A549 (cell line): ENCODE measurements around the gene MB21D2. TPM values are rescaled to one million over a fixed set of nuclear protein-coding genes. Genes with fewer than 3 reads are reported as not detected.
A peak's percentile ranks its signal among the peaks of the same experiment; 100 is the strongest.

Experiments used
- ATAC-seq, 2 experiments: fragments of 200-7000 bp in 1 of 2; fragments of >200 bp in 1 of 2; cut with Nextera tagmentation in 1 of 2; cut with Tn5 transposase in 1 of 2; 3 replicates each; pipeline versions ENCODE4 v1.8.0 to v1.9.1; 2018 to 2020; ENCODE audit warnings: mild to moderate bottlenecking in 1 of 2, moderate library complexity in 1 of 2
- CTCF ChIA-PET: fragments of 300-600 bp; sonication (Branson Sonifier 250); formaldehyde crosslinking; extraction: SDS; loops from one replicate; lab custom pipeline; 2021; ENCODE audit warnings: antibody characterized with exemption, inconsistent platforms; lab: Yijun Ruan, JAX
- POLR2A ChIA-PET: fragments of 350-600 bp; formaldehyde crosslinking; extraction: SDS; loops from one replicate; lab custom pipeline; 2021; ENCODE audit warnings: antibody characterized with exemption, inconsistent platforms; lab: Yijun Ruan, JAX
- DNase-seq, 2 experiments: peaks; one replicate each; pipeline versions ENCODE4 v3.0.0 to v3.0.0-alpha.2; 2011 to 2016; ENCODE audit warnings: low read depth in 1 of 2, low spot score in 1 of 2
- FAIRE-seq: peaks from 2 replicates; lab custom pipeline; 2011; peaks lifted over from hg19 to GRCh38; lab: Jason Lieb, UNC
- H3K27ac ChIP-seq, 2 experiments: fragments of >200 bp; sonication (Bioruptor Twin); formaldehyde crosslinking; 3 replicates each; pipeline ENCODE4 v1.5.1; 2016 to 2017
- H3K4me1 ChIP-seq: fragments of >200 bp; sonication (Bioruptor Twin); formaldehyde crosslinking; 3 replicates; pipeline ENCODE4 v1.6.1; 2016
- H3K4me2 ChIP-seq: fragments of >200 bp; sonication (Bioruptor Twin); formaldehyde crosslinking; 3 replicates; pipeline ENCODE4 v1.6.1; 2016
- H3K4me3 ChIP-seq: fragments of >200 bp; sonication (Bioruptor Twin); formaldehyde crosslinking; 3 replicates; pipeline ENCODE4 v1.5.1; 2016
- H3K9me3 ChIP-seq: fragments of >200 bp; sonication (Bioruptor Twin); formaldehyde crosslinking; 3 replicates; pipeline ENCODE4 v1.6.1; 2016
- BHLHE40 ChIP-seq: IDR thresholded peaks from 2 replicates; pipeline ENCODE4 v1.6.1; 2012; ENCODE audit warnings: low read depth, low read length, inconsistent platforms
- CBX8 ChIP-seq: fragments of 200-600 bp; sonication (generic); IDR thresholded peaks from 2 replicates; pipeline ENCODE4 v1.6.1; 2016
- CHD4 ChIP-seq: fragments of 200-600 bp; sonication (generic); IDR thresholded peaks from 2 replicates; pipeline ENCODE4 v1.6.1; 2016; ENCODE audit warnings: antibody characterized with exemption, mild to moderate bottlenecking, borderline replicate concordance
- E2F6 ChIP-seq: IDR thresholded peaks from 2 replicates; pipeline ENCODE4 v1.6.1; 2012; ENCODE audit warnings: low read depth, borderline replicate concordance
- EHF ChIP-seq: fragments of 250-450 bp; sonication (Bioruptor Pico); IDR thresholded peaks from 2 replicates; pipeline ENCODE4 v1.5.0; 2020; ENCODE audit warnings: mild to moderate bottlenecking
- EHMT2 ChIP-seq: fragments of 200-600 bp; sonication (generic); IDR thresholded peaks from 2 replicates; pipeline ENCODE4 v1.6.1; 2016; ENCODE audit warnings: antibody characterized with exemption, low read depth, mild to moderate bottlenecking, moderate library complexity
- EP300 ChIP-seq, 2 experiments: fragments of >200 bp; sonication (Bioruptor Twin); formaldehyde crosslinking; IDR thresholded peaks; 2 replicates in 1 of 2; 3 replicates in 1 of 2; pipeline ENCODE4 v1.6.1; 2016 to 2017
- FOSL2 ChIP-seq, 2 experiments: fragments of 450-650 bp in 1 of 2; fragments of >200 bp in 1 of 2; sonication (Bioruptor Twin) in 1 of 2; formaldehyde crosslinking; IDR thresholded peaks; 2 replicates each; pipeline versions ENCODE4 v1.5.0 to v1.6.1; 2016 to 2020; ENCODE audit warnings: mild to moderate bottlenecking in 1 of 2, moderate library complexity in 1 of 2
- GATA3 ChIP-seq: IDR thresholded peaks from 2 replicates; pipeline ENCODE4 v1.6.1; 2012; ENCODE audit warnings: borderline replicate concordance
- HOXB5 ChIP-seq: fragments of 250-450 bp; sonication (Bioruptor Pico); IDR thresholded peaks from 2 replicates; pipeline ENCODE4 v1.5.0; 2020; ENCODE audit warnings: mild to moderate bottlenecking, moderate library complexity
- JUNB ChIP-seq: fragments of >200 bp; sonication (Bioruptor Twin); formaldehyde crosslinking; IDR thresholded peaks from 2 replicates; pipeline ENCODE4 v1.6.1; 2016
- MYC ChIP-seq: IDR thresholded peaks from 2 replicates; pipeline ENCODE4 v1.6.1; 2012; ENCODE audit warnings: mild to moderate bottlenecking, inconsistent platforms, low read length, improper control_type of control experiment, borderline replicate concordance
- NPAS2 ChIP-seq: fragments of 250-450 bp; sonication (Bioruptor Pico); IDR thresholded peaks from 2 replicates; pipeline ENCODE4 v1.8.0; 2022; ENCODE audit warnings: mild to moderate bottlenecking, moderate library complexity, borderline replicate concordance
- POLR2A ChIP-seq: IDR thresholded peaks from 2 replicates; pipeline ENCODE4 v1.6.1; 2012; ENCODE audit warnings: mild to moderate bottlenecking, low read length
- RFX5 ChIP-seq: fragments of 450-650 bp; IDR thresholded peaks from 2 replicates; pipeline ENCODE4 v1.7.1; 2014; ENCODE audit warnings: antibody characterized with exemption, mild to moderate bottlenecking, moderate library complexity
- SREBF2 ChIP-seq: fragments of 450-650 bp; IDR thresholded peaks from 2 replicates; pipeline ENCODE4 v1.6.1; 2014; ENCODE audit warnings: mild to moderate bottlenecking, moderate library complexity
- TFCP2L1 ChIP-seq: fragments of 250-450 bp; sonication (Bioruptor Pico); IDR thresholded peaks from 2 replicates; pipeline ENCODE4 v1.5.0; 2021; ENCODE audit warnings: mild to moderate bottlenecking
- ZC3H11A ChIP-seq: fragments of 450-650 bp; IDR thresholded peaks from 2 replicates; pipeline ENCODE4 v1.6.1; 2014; ENCODE audit warnings: antibody characterized with exemption, mild to moderate bottlenecking
- WGBS: methylation state at CpG from one replicate; pipeline ENCODE4 v1.1.6; 2017; ENCODE audit errors: missing lambda C conversion rate; 5-methylcytosine and 5-hydroxymethylcytosine counted together
- polyA plus RNA-seq, 4 experiments: library from polyadenylated mRNA; depleted of rRNA in 3 of 4; stranded (reverse); fragments of >200 nt; fragmentation: RNase III in 1 of 4; extraction: RNeasy Plus Mini Kit Qiagen cat#74134 plus additional on column Dnase treatment in 1 of 4; gene quantifications; 2 replicates in 3 of 4; 3 replicates in 1 of 4; pipeline ENCODE4 v1.2.3, GENCODE V29; 2011 to 2017
- TF ChIP-seq, protein P1 (sequence below): IDR thresholded peaks from 2 replicates; pipeline ENCODE4 v1.6.1; 2012
- TF ChIP-seq, protein P2 (sequence below): fragments of 250-450 bp; sonication (Bioruptor Pico); IDR thresholded peaks from 2 replicates; pipeline ENCODE4 v1.5.0; 2021; ENCODE audit warnings: mild to moderate bottlenecking, moderate library complexity, borderline replicate concordance

The MB21D2 gene
- polyA plus RNA-seq, 2 of the 4 experiments (the other 2 are of a cell fraction) = 4.8 to 7.5 TPM

- Histone ChIP-seq H3K9me3 (no peaks in the 10 kb centered on the region), H3K4me2 (0 out of 3 replicates have a peak overlapping the region, but pooled peaks have one; percentile 4), H3K4me1 (peaks cover 51% of the 10 kb centered on the region), H3K4me3 (no peak overlapping the region), H3K27ac (peak overlapping the region in 1 of 2 experiments; percentile 37; a peak in 1 of 6 replicates)
- ChIA-PET CTCF (interaction anchor here (0.6 to 1.5 kb wide), 2 partner anchors 210 to 751 kb away, joined by 3 read pairs; no protein-coding TSS in a partner anchor), POLR2A (no interaction called here)
- no peak for TF ChIP-seq FOSL2 (IDR thresholded peaks at IDR 0.05)
- TF ChIP-seq FOSL2 (CRISPR knock-in tag; IDR thresholded peaks at IDR 0.05) = peak; percentile 52
- no peak for TF ChIP-seq MYC
- FAIRE-seq = no peak
- DNase-seq = no peak
- 92% methylated on average over 6 of the region's 6 CpGs for WGBS
- no peak; a peak in 1 of 6 replicates for ATAC-seq
Measured at GRCh38 chr3:192831111-192831644, 86.5 kb downstream of the MB21D2 start.

DNA sequence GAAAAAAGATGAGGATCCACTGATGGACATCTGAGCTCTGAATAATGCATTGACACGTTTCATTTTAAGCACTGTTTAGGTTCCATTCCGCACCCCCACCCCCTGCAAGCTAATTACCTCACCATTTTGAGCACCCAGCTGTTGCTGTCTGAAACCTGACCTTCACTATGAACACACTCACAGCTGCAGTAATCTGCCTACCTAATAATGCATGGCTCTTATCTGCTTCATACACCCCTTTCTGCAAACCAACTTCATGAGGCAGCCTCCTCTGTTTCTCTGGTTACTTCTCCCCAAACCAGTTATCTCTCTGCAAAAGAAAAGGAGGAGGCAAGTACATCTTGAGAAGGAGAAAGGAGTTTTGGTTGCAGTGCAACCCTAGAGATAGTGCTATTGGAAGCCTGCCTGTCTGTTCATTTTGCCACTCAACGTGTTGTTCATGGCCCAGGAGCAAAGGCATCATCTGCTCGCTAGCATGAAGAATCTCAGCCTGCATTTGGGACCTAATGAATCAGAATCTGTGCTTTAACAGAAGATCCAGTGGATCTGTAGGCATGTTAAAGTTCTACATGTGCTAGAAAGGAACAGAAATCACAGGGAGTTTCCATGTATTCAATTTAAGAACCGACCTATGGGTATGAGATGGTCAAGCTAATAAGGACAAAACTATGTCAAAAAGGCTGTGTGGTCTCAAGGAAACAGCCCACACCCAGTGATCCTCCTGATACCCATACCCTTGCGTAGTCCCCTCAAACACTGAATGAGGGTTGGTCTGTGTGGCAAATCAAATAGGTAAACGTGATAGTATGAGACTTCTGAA is 87.2 kb downstream of the MB21D2 start:
- H3K4me3 ChIP-seq = no peak overlapping the region
- CTCF ChIA-PET = interaction anchor here (1.5 kb wide), 1 partner anchor 211 kb away, joined by 3 read pairs; no protein-coding TSS in a partner anchor
- TF ChIP-seq CHD4 = no peak
- no peak for TF ChIP-seq POLR2A
- no peak for TF ChIP-seq JUNB
- TF ChIP-seq, protein P1, sequence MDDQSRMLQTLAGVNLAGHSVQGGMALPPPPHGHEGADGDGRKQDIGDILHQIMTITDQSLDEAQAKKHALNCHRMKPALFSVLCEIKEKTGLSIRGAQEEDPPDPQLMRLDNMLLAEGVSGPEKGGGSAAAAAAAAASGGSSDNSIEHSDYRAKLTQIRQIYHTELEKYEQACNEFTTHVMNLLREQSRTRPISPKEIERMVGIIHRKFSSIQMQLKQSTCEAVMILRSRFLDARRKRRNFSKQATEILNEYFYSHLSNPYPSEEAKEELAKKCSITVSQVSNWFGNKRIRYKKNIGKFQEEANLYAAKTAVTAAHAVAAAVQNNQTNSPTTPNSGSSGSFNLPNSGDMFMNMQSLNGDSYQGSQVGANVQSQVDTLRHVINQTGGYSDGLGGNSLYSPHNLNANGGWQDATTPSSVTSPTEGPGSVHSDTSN = no peak
- TF ChIP-seq, protein P2, sequence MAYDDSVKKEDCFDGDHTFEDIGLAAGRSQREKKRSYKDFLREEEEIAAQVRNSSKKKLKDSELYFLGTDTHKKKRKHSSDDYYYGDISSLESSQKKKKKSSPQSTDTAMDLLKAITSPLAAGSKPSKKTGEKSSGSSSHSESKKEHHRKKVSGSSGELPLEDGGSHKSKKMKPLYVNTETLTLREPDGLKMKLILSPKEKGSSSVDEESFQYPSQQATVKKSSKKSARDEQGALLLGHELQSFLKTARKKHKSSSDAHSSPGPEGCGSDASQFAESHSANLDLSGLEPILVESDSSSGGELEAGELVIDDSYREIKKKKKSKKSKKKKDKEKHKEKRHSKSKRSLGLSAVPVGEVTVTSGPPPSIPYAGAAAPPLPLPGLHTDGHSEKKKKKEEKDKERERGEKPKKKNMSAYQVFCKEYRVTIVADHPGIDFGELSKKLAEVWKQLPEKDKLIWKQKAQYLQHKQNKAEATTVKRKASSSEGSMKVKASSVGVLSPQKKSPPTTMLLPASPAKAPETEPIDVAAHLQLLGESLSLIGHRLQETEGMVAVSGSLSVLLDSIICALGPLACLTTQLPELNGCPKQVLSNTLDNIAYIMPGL (CRISPR knock-in tag) = no peak
- TF ChIP-seq E2F6 = no peak
- no peak for TF ChIP-seq EHMT2
- no peak for TF ChIP-seq HOXB5 (CRISPR knock-in tag)
- no peak for TF ChIP-seq NPAS2 (CRISPR knock-in tag)
- TF ChIP-seq EP300 (IDR thresholded peaks at IDR 0.05) = no peak
- TF ChIP-seq RFX5 = no peak
- no peak for TF ChIP-seq CBX8
- no peak for TF ChIP-seq SREBF2
- no peak for TF ChIP-seq TFCP2L1 (CRISPR knock-in tag)
- no peak for TF ChIP-seq ZC3H11A
- TF ChIP-seq GATA3 = no peak
- no peak for TF ChIP-seq BHLHE40
- TF ChIP-seq EHF (CRISPR knock-in tag) = no peak
- TF ChIP-seq FOSL2 (IDR thresholded peaks at IDR 0.05) = no peak
- TF ChIP-seq FOSL2 (CRISPR knock-in tag; IDR thresholded peaks at IDR 0.05) = no peak
- TF ChIP-seq, all 56 proteins: peak for 0
- no peak overlapping the region for H3K4me2 ChIP-seq
- FAIRE-seq (no peak), ATAC-seq (no peak), DNase-seq (no peak)
- H3K9me3 ChIP-seq = no peaks in the 10 kb centered on the region
- H3K27ac ChIP-seq = peak overlapping the region in 1 of 2 experiments; percentile 37; a peak in 1 of 6 replicates
- POLR2A ChIA-PET = no interaction called here
- H3K4me1 ChIP-seq = peaks cover 51% of the 10 kb centered on the region
- WGBS = 85% methylated on average over 7 of the region's 7 CpGs
